ENCODE results near the gene EPG5.

DNA sequence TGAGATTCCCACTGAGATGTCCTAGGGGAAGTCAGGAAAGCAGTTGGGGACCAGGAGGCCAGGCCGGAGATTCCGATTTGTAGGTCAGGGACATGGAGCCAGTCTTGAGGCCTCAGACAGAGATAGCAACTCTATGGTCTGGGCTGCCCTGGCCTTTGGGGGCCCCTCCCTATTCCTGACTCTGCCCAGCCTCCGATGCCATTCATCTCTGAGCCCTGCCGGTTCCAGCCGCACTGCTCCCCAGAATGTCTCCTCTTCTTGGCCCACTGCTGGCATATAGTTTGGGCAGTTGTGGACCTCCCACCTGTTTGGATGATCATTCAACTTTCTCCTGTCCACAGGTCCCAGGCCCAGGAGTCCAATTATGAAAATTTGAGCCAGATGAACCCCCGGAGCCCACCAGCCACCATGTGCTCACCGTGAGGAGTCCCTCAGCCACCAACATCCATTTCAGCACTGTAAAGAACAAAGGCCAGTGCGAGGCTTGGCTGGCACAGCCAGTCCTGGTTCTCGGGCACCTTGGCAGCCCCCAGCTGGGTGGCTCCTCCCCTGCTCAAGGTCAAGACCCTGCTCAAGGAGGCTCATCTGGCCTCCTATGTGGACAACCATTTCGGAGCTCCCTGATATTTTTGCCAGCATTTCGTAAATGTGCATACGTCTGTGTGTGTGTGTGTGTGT lies 125.2 kb downstream of the EPG5 start:
- TF ChIP-seq, protein P1, sequence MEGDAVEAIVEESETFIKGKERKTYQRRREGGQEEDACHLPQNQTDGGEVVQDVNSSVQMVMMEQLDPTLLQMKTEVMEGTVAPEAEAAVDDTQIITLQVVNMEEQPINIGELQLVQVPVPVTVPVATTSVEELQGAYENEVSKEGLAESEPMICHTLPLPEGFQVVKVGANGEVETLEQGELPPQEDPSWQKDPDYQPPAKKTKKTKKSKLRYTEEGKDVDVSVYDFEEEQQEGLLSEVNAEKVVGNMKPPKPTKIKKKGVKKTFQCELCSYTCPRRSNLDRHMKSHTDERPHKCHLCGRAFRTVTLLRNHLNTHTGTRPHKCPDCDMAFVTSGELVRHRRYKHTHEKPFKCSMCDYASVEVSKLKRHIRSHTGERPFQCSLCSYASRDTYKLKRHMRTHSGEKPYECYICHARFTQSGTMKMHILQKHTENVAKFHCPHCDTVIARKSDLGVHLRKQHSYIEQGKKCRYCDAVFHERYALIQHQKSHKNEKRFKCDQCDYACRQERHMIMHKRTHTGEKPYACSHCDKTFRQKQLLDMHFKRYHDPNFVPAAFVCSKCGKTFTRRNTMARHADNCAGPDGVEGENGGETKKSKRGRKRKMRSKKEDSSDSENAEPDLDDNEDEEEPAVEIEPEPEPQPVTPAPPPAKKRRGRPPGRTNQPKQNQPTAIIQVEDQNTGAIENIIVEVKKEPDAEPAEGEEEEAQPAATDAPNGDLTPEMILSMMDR (IDR thresholded peaks at IDR 0.05) = no peak
- no peak for TF ChIP-seq POLR2A (IDR thresholded peaks at IDR 0.05)
